ENCODE data around the gene RPL15.

- no peak for TF ChIP-seq CHD2 (IDR thresholded peaks at IDR 0.05; ENCODE audit: low read length, partially characterized antibody)
- no peak for TF ChIP-seq CTCF (IDR thresholded peaks at IDR 0.05)
- no peak for TF ChIP-seq POLR2A (IDR thresholded peaks at IDR 0.05; ENCODE audit: low read length)
- no peak for TF ChIP-seq ZSCAN20 (CRISPR knock-in tag; IDR thresholded peaks at IDR 0.05)
Measured at GRCh38 chr3:23884481-23884880, 32.5 kb upstream of the RPL15 start.
